Mesothelial cell of epicardium (in vitro differentiated cells): ENCODE data around the gene CFDP1. TPM values are rescaled to one million over a fixed set of nuclear protein-coding genes. Genes with fewer than 3 reads are reported as not detected.
A peak's percentile ranks its signal among the peaks of the same experiment; 100 is the strongest.
"Not testable (repeated sequence)": the region's sequence is repeated elsewhere in the genome, so short reads cannot be mapped to it uniquely, and the experiment has no call there.

Source experiments
- DNase-seq, 2 experiments: peaks; one replicate each; pipeline ENCODE4 v3.0.0; 2021; ENCODE audit warnings: low spot score in 2 of 2; ENCODE audit not compliant: unreplicated experiment in 2 of 2
- H3K27ac Mint-ChIP-seq: 2 replicates; pipeline ENCODE4 v1.8.0; 2021; ENCODE audit warnings: mixed read lengths
- H3K27me3 Mint-ChIP-seq: 2 replicates; pipeline ENCODE4 v1.8.0; 2021; ENCODE audit warnings: low read depth, mixed read lengths
- H3K36me3 Mint-ChIP-seq: 2 replicates; pipeline ENCODE4 v1.8.0; 2021; ENCODE audit warnings: mixed read lengths
- H3K4me1 Mint-ChIP-seq: 2 replicates; pipeline ENCODE4 v1.8.0; 2021; ENCODE audit warnings: mixed read lengths
- H3K4me3 Mint-ChIP-seq: 2 replicates; pipeline ENCODE4 v1.8.0; 2021; ENCODE audit warnings: mild to moderate bottlenecking, moderate library complexity, mixed read lengths
- H3K9me3 Mint-ChIP-seq: 2 replicates; pipeline ENCODE4 v1.8.0; 2021; ENCODE audit warnings: mixed read lengths
- total RNA-seq: library from RNA; stranded (reverse); gene quantifications from 3 replicates; pipeline ENCODE4 v1.2.1, GENCODE V29; 2021
- TF ChIP-seq, protein P1 (sequence below): fragments of 200-600 bp; sonication (generic); IDR thresholded peaks from one replicate; pipeline ENCODE4 v1.5.0; 2021; ENCODE audit warnings: antibody characterized with exemption; ENCODE audit not compliant: unreplicated experiment

Gene CFDP1
- total RNA-seq, 1 donor from 2014 or later = 89.1 TPM

DNA sequence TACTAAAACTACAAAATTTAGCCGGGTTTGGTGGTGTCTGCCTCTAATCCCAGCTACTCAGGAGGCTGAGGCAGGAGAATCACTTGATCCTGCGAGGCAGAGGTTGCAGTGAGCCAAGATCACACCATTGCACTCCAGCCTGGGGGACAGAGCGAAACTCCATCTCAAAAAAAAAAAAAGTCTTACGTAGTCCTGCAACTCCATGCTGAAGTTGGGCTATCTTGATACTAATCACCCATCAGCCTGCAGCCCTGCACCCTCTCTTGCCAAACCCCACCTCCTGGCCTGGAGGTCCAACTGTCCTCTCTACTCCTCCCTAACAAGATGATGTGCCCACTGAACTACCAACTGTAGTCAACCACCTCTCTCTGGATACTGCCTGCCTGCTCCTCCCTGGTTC, 26.4 kb upstream of the CFDP1 start:
- peaks cover 4% of the 10 kb centered on the region for H3K36me3 Mint-ChIP-seq
- TF ChIP-seq, protein P1, sequence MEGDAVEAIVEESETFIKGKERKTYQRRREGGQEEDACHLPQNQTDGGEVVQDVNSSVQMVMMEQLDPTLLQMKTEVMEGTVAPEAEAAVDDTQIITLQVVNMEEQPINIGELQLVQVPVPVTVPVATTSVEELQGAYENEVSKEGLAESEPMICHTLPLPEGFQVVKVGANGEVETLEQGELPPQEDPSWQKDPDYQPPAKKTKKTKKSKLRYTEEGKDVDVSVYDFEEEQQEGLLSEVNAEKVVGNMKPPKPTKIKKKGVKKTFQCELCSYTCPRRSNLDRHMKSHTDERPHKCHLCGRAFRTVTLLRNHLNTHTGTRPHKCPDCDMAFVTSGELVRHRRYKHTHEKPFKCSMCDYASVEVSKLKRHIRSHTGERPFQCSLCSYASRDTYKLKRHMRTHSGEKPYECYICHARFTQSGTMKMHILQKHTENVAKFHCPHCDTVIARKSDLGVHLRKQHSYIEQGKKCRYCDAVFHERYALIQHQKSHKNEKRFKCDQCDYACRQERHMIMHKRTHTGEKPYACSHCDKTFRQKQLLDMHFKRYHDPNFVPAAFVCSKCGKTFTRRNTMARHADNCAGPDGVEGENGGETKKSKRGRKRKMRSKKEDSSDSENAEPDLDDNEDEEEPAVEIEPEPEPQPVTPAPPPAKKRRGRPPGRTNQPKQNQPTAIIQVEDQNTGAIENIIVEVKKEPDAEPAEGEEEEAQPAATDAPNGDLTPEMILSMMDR = no peak
- H3K4me3 Mint-ChIP-seq = no peak overlapping the region
- no peak for DNase-seq
- no peaks in the 10 kb centered on the region for H3K9me3 Mint-ChIP-seq
- peaks cover 38% of the 10 kb centered on the region for H3K4me1 Mint-ChIP-seq
- H3K27ac Mint-ChIP-seq = peak overlapping the region; percentile 32
- no peaks in the 10 kb centered on the region for H3K27me3 Mint-ChIP-seq

DNA sequence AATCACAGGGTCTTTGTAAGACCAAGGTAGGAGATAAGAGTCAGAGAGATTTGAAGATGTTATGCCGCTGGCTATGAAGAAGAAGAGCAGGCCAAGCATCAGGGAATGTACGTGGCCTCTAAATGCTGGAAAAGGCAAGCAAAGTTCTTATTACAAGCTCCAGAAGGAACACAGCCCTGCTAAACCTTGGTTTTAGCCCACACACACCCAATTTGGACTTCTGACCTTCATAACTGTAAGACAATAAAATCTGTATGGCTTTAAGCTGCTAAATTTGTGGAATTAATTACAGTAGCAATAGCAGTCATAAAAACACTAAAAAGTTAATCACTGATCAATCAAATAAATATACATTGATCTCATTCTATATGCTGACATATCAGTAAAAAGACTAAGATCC, 25.1 kb upstream of the CFDP1 start:
- H3K27me3 Mint-ChIP-seq = no peaks in the 10 kb centered on the region
- no peaks in the 10 kb centered on the region for H3K9me3 Mint-ChIP-seq
- H3K4me1 Mint-ChIP-seq = peaks cover 41% of the 10 kb centered on the region
- H3K36me3 Mint-ChIP-seq = peaks cover 4% of the 10 kb centered on the region
- H3K27ac Mint-ChIP-seq = no peak overlapping the region
- no peak overlapping the region for H3K4me3 Mint-ChIP-seq
- no peak for DNase-seq
- TF ChIP-seq, protein P1 = no peak

DNA sequence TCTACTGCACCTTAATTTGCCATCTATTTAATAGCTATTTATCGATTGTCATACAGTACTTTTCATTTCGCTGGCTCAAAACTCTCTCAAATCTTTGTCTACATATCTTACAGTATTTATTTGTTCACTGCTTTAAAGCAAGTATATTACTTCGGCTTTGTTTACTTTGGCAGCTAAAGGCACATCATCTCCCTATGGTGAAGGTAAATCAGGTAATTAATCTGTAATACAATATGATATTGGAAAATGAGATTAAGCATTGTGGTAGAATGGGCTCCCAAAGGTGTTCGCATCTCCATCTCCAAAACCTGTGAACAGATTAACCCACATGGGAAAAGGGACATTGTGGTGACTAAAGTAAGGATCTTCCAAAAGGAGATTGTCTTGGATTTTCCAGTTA, 24.7 kb upstream of the CFDP1 start:
- H3K4me3 Mint-ChIP-seq = no peak overlapping the region
- H3K27ac Mint-ChIP-seq = no peak overlapping the region
- peaks cover 41% of the 10 kb centered on the region for H3K4me1 Mint-ChIP-seq

DNA sequence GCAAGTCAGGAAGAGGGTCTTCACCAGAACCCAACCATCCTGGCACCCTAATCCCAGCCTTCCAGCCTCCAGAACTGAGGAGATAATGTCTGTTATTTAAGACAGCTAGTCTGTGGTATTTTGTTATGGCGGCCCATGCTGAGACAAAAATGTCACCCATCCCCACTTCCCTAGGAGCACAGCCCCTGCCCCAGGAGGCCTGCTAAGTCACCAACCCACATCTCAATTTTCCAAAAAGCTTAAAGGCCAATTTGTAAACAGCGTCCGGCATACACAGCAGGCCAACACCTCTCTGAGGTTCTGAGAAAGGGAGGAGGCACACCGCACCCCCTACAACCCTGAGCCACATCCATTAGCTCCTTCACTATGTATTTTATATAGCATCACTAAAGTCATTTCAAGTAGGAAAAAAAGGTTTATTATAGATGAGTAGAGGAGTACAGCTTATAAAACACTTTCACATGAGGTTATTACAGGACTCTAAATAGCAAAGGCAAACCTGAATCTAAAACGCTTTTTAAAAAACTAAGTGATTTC, 24.2 kb upstream of the CFDP1 start:
- TF ChIP-seq, protein P1 = no peak
- Mint-ChIP-seq H3K4me3 (no peak overlapping the region), H3K27me3 (no peaks in the 10 kb centered on the region), H3K27ac (peak overlapping the region; percentile 44), H3K9me3 (no peaks in the 10 kb centered on the region), H3K4me1 (peaks cover 40% of the 10 kb centered on the region), H3K36me3 (peaks cover 4% of the 10 kb centered on the region)
- no peak for DNase-seq

More for the DNA sequence above, 24.7 kb upstream of the CFDP1 start:
- TF ChIP-seq, protein P1 = no peak
- H3K27me3 Mint-ChIP-seq = no peaks in the 10 kb centered on the region
- H3K9me3 Mint-ChIP-seq = no peaks in the 10 kb centered on the region
- DNase-seq = no peak
- peaks cover 4% of the 10 kb centered on the region for H3K36me3 Mint-ChIP-seq

DNA sequence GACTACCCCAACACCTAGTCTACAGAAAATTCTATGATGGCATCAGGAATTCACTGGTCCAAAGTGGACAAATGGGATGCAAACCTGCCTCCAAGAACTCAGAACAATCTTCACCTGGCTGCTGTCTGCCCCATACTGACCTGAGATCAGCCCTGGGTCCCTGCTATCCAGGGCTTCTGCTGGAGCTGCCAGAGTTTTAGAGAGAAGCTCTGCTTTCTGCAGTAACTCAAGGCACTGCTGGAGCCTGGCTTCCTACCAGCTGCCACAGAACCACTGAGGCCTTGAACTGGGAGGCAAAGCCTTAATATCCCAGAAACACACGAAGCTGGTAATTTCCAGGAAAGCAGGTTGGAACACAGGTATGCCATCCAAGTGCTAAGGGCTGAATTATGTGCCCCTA, 23.7 kb upstream of the CFDP1 start:
- DNase-seq = no peak
- Mint-ChIP-seq H3K4me3 (no peak overlapping the region), H3K27me3 (no peaks in the 10 kb centered on the region), H3K27ac (no peak overlapping the region), H3K9me3 (no peaks in the 10 kb centered on the region), H3K36me3 (peaks cover 4% of the 10 kb centered on the region), H3K4me1 (peaks cover 36% of the 10 kb centered on the region)
- TF ChIP-seq, protein P1 = no peak

DNA sequence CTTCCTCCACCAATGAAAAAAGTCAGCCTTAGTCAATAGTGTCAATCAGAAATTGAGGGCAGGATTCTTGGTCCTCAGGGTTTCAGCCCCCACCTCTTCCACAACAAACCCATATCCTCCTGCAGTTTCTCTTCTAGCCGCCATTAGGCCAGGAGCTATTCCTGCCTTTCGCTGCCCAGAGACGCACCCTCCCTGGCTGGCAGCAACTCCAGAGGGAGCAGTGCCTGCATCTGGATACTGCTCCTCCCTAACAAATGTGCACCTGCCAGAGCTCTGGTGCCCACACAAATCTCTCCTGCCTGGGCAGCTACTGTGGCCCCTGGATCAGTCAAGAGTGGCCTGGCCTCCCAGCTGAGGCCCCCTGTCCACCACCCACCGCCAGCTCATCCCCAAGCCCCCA, 23.2 kb upstream of the CFDP1 start:
- DNase-seq, H3K9me3 Mint-ChIP-seq, H3K27me3 Mint-ChIP-seq, H3K36me3 Mint-ChIP-seq, H3K27ac Mint-ChIP-seq, H3K4me3 Mint-ChIP-seq: not testable (repeated sequence)
- H3K4me1 Mint-ChIP-seq = peaks cover 31% of the 10 kb centered on the region
